GM23338 (cell line): ENCODE results near the gene NPEPL1.

ENCODE experiments used
- EZH2 ChIP-seq: fragments of 200-600 bp; sonication (generic); IDR thresholded peaks from one replicate; pipeline ENCODE4 v1.8.0; 2017; ENCODE audit warnings: antibody characterized with exemption, mild to moderate bottlenecking, low read depth; ENCODE audit not compliant: unreplicated experiment
- TF ChIP-seq, protein P1 (sequence below), 2 experiments: fragments of 200-600 bp in 1 of 2; sonication (generic) in 1 of 2; conservative IDR thresholded peaks; 2 replicates each; pipeline versions ENCODE4 v1.5.1 to v1.6.1; 2016 to 2017; ENCODE audit warnings: antibody characterized with exemption in 2 of 2, low read depth in 2 of 2, mild to moderate bottlenecking in 2 of 2, moderate library complexity in 1 of 2
- TF ChIP-seq, protein P2 (sequence below): IDR thresholded peaks from one replicate; pipeline ENCODE4 v1.6.1; 2018; ENCODE audit warnings: antibody characterized with exemption; ENCODE audit not compliant: unreplicated experiment

DNA sequence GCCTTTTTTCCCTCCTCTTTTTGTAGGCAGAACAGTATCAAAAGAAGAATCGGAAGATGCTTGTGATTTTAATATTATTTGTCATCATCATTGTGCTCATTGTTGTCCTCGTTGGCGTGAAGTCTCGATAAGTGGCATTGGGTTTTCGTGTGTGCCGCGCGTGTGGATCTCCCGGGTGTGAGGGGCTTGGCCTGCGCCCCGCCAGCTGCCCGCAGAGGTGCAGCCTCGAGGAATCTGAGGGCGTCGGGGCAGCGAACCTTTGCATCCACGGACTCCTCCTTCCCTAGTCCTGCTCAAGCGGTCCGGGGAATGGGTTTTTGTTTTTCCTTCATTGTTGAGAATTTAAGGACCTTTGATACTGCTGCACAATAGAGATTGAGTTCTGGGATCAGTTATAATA lies 16.4 kb upstream of the NPEPL1 start:
- TF ChIP-seq, protein P1, sequence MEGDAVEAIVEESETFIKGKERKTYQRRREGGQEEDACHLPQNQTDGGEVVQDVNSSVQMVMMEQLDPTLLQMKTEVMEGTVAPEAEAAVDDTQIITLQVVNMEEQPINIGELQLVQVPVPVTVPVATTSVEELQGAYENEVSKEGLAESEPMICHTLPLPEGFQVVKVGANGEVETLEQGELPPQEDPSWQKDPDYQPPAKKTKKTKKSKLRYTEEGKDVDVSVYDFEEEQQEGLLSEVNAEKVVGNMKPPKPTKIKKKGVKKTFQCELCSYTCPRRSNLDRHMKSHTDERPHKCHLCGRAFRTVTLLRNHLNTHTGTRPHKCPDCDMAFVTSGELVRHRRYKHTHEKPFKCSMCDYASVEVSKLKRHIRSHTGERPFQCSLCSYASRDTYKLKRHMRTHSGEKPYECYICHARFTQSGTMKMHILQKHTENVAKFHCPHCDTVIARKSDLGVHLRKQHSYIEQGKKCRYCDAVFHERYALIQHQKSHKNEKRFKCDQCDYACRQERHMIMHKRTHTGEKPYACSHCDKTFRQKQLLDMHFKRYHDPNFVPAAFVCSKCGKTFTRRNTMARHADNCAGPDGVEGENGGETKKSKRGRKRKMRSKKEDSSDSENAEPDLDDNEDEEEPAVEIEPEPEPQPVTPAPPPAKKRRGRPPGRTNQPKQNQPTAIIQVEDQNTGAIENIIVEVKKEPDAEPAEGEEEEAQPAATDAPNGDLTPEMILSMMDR (conservative IDR thresholded peaks at IDR 0.05; ENCODE audit: low read depth in 2 of 2), result no peak
- no peak for TF ChIP-seq EZH2
- TF ChIP-seq, protein P2, sequence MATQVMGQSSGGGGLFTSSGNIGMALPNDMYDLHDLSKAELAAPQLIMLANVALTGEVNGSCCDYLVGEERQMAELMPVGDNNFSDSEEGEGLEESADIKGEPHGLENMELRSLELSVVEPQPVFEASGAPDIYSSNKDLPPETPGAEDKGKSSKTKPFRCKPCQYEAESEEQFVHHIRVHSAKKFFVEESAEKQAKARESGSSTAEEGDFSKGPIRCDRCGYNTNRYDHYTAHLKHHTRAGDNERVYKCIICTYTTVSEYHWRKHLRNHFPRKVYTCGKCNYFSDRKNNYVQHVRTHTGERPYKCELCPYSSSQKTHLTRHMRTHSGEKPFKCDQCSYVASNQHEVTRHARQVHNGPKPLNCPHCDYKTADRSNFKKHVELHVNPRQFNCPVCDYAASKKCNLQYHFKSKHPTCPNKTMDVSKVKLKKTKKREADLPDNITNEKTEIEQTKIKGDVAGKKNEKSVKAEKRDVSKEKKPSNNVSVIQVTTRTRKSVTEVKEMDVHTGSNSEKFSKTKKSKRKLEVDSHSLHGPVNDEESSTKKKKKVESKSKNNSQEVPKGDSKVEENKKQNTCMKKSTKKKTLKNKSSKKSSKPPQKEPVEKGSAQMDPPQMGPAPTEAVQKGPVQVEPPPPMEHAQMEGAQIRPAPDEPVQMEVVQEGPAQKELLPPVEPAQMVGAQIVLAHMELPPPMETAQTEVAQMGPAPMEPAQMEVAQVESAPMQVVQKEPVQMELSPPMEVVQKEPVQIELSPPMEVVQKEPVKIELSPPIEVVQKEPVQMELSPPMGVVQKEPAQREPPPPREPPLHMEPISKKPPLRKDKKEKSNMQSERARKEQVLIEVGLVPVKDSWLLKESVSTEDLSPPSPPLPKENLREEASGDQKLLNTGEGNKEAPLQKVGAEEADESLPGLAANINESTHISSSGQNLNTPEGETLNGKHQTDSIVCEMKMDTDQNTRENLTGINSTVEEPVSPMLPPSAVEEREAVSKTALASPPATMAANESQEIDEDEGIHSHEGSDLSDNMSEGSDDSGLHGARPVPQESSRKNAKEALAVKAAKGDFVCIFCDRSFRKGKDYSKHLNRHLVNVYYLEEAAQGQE, result no peak
